ENCODE results near the gene TST. TPM values are rescaled to one million over a fixed set of nuclear protein-coding genes. Genes with fewer than 3 reads are reported as not detected.

The TST gene
- total and polyA plus RNA-seq, 4 donors, result 30.2 to 107 (median 56.7) TPM

- H3K27ac ChIP-seq (ENCODE audit: low read depth in 1 of 2, low read length in 1 of 2), result no peak overlapping the region
- DNase-seq, result no peak
Measured at GRCh38 chr22:36998620-36999351, 20.5 kb downstream of the TST start.

DNA sequence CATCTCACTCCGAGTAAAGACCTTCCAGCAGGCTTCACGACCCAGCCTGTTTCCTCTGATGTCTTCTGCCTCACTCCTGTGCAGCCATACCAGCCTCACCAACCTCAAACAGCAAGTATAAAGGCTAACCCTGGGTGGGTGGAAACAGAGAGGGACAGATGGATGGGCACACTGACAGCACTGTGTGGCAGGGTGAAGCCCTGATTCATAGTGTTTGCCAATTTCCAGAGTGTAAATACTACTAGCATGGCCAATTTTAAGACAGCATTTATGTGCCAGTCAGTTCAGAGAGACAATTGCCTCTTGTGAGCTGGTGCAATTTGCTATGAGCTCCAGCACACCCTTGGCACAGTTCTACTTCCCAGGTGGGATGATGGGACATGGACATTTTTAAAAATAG is 21.5 kb downstream of the TST start:
- WGBS, 2 donors, result 83 to 92% methylated on average over 2 of the region's 2 CpGs
- Histone ChIP-seq H3K27me3 (ENCODE audit: control insufficient read depth in 3 of 3, insufficient read depth in 3 of 3, low read length in 2 of 3) (peaks cover 0 to 2% (median 0%) of the 10 kb centered on the region in 3 donors), H3K9ac (ENCODE audit: insufficient read depth in 1 of 2, low read length in 2 of 2) (no peak overlapping the region), H3K27ac (ENCODE audit: low read depth in 1 of 2, low read length in 1 of 2) (no peak overlapping the region), H3K36me3 (ENCODE audit: control insufficient read depth in 4 of 4, insufficient read depth in 4 of 4, low read length in 4 of 4) (no peaks in the 10 kb centered on the region), H3K4me3 (no peak overlapping the region), H3K9me3 (ENCODE audit: control insufficient read depth in 4 of 4, insufficient read depth in 3 of 4, low read length in 3 of 4) (no peaks in the 10 kb centered on the region), H3K4me1 (ENCODE audit: control insufficient read depth in 5 of 5, insufficient read depth in 5 of 5, low read length in 5 of 5) (no peaks in the 10 kb centered on the region)
- ATAC-seq (ENCODE audit: insufficient read depth, low FRiP score) (no peak), DNase-seq (no peak)
- TF ChIP-seq, protein P1, sequence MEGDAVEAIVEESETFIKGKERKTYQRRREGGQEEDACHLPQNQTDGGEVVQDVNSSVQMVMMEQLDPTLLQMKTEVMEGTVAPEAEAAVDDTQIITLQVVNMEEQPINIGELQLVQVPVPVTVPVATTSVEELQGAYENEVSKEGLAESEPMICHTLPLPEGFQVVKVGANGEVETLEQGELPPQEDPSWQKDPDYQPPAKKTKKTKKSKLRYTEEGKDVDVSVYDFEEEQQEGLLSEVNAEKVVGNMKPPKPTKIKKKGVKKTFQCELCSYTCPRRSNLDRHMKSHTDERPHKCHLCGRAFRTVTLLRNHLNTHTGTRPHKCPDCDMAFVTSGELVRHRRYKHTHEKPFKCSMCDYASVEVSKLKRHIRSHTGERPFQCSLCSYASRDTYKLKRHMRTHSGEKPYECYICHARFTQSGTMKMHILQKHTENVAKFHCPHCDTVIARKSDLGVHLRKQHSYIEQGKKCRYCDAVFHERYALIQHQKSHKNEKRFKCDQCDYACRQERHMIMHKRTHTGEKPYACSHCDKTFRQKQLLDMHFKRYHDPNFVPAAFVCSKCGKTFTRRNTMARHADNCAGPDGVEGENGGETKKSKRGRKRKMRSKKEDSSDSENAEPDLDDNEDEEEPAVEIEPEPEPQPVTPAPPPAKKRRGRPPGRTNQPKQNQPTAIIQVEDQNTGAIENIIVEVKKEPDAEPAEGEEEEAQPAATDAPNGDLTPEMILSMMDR (IDR thresholded peaks at IDR 0.05; ENCODE audit: control extremely low read depth, extremely low read depth), result no peak

More at GRCh38 chr22:36998620-36999351, 20.5 kb downstream of the TST start:
- TF ChIP-seq, protein P1 (IDR thresholded peaks at IDR 0.05; ENCODE audit: control extremely low read depth, extremely low read depth), result no peak
- WGBS, 2 donors, result 83 to 90% methylated on average over 9 of the region's 9 CpGs
- H3K36me3 ChIP-seq (ENCODE audit: control insufficient read depth in 4 of 4, insufficient read depth in 4 of 4, low read length in 4 of 4), result no peaks in the 10 kb centered on the region
- peaks cover 0 to 2% (median 0%) of the 10 kb centered on the region in 3 donors for H3K27me3 ChIP-seq (ENCODE audit: control insufficient read depth in 3 of 3, insufficient read depth in 3 of 3, low read length in 2 of 3)
- no peaks in the 10 kb centered on the region for H3K4me1 ChIP-seq (ENCODE audit: control insufficient read depth in 5 of 5, insufficient read depth in 5 of 5, low read length in 5 of 5)
- no peak for ATAC-seq (ENCODE audit: insufficient read depth, low FRiP score)
- H3K4me3 ChIP-seq, result no peak overlapping the region
- H3K9ac ChIP-seq (ENCODE audit: insufficient read depth in 1 of 2, low read length in 2 of 2), result no peak overlapping the region
- no peaks in the 10 kb centered on the region for H3K9me3 ChIP-seq (ENCODE audit: control insufficient read depth in 4 of 4, insufficient read depth in 3 of 4, low read length in 3 of 4)

DNA sequence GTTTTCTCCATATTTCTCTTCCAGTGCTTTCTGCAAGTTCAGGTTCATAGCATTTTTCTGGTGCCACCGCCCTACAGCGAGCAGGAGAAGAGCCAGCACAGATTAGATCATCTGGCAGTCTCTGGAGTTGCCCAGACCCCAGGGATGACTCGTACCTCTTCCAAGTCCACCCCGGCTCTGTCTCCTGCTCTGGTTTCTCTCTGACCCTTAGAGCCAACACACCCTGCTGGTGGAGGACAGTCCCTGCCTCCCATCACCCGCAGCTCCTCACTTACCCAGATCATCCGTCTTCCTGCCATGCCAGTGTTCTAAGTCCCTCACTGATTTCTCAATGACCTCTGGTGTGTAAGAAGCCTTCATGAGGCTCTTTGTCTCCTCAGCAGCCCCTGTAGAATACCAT is 28.0 kb downstream of the TST start:
- Histone ChIP-seq H3K4me3 (no peak overlapping the region), H3K4me1 (ENCODE audit: control insufficient read depth in 5 of 5, insufficient read depth in 5 of 5, low read length in 5 of 5) (no peaks in the 10 kb centered on the region), H3K36me3 (ENCODE audit: control insufficient read depth in 4 of 4, insufficient read depth in 4 of 4, low read length in 4 of 4) (no peaks in the 10 kb centered on the region), H3K9ac (ENCODE audit: insufficient read depth in 1 of 2, low read length in 2 of 2) (no peak overlapping the region), H3K27me3 (ENCODE audit: control insufficient read depth in 3 of 3, insufficient read depth in 3 of 3, low read length in 2 of 3) (peaks cover 0 to 2% (median 0%) of the 10 kb centered on the region in 3 donors), H3K27ac (ENCODE audit: low read depth in 1 of 2, low read length in 1 of 2) (no peak overlapping the region), H3K9me3 (ENCODE audit: control insufficient read depth in 4 of 4, insufficient read depth in 3 of 4, low read length in 3 of 4) (peaks cover 0 to 4% (median 3%) of the 10 kb centered on the region in 4 donors)
- ATAC-seq (ENCODE audit: insufficient read depth, low FRiP score) (no peak), DNase-seq (no peak)
- WGBS, 2 donors, result 74 to 78% methylated on average over 6 of the region's 6 CpGs
- TF ChIP-seq, protein P1 (IDR thresholded peaks at IDR 0.05; ENCODE audit: control extremely low read depth, extremely low read depth), result no peak

Data from lung (tissue), 12 donors.